Hematopoietic multipotent progenitor cell treated with erythropoietin and hydrocortisone succinate and interleukin-3 and kit ligand, for 8 days (in vitro differentiated cells): ENCODE results near the gene SMKR1.
A peak's percentile ranks its signal among the peaks of the same experiment; 100 is the strongest.
"Not testable (repeated sequence)": the region's sequence is repeated elsewhere in the genome, so short reads cannot be mapped to it uniquely, and the experiment has no call there.

Experiments used
- DNase-seq: peaks from one replicate; pipeline ENCODE4 v3.0.0-alpha.2; 2015

SMKR1 gene

DNA sequence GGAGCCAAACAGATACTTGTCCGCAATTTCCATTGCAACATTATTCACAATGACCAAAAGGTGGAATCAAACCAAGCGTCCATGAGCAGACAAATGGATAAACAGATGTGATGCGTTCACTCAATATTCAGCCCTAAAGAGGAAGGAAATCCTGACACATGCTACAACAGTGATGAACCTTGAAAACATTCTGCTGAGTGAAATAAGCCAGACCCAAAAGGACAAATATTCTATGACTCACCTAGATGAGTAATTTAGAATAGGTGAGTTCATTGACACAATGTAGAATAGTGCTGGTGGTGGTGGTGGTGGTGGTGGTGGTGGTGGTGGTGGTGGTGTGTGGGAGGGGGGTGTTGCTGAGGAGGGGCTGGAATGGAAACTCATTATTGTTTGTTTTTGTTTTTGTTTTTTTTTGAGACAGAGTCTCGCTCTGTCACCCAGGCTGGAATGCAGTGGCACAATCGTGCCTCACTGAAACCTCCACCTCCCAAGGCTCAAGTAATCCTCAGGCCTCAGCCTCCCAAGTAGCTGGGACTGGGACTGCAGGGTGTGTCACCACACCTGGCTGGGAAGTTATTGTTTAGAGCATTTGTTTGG lies 28.6 kb downstream of the SMKR1 start:
- no peak for DNase-seq

DNA sequence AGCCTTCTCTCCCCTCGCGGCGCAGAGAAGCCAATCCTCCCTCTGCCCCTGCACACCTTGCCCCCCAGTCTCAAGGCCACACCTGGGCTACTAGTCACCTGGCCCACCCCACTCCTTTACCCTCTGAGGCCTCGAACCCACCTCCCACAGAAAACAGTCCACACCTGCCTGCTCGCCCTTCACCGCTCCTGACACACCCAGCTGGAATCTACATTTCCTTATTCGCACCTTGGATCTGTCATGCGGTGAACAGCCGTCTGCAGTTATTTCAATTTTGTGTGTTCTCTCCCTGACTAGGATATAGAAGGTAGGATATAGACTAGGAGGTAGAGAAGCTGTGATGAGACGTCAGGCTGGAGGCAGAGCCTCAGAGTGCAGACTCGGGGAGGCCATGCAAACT lies 29.4 kb downstream of the SMKR1 start:
- no peak for DNase-seq

DNA sequence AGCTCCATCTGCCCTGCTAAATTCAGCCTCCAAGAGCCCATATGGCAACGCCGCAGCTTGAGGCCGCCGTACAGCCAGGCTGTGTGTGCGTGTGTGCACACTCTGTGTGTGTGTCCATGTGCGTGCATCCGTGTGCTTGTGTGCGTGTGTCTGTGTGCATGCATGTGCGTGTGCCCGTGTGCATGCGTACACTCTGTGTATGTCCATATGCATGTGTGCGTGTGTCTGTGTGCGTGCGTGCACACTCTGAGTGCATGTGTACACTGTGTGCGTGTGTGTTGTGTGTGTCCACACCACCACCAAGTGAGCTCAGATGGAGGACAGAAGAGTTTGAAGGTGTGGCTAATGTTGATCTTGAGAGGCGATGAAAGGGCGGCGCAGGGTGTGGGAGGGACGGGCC lies 30.0 kb downstream of the SMKR1 start:
- no peak for DNase-seq

DNA sequence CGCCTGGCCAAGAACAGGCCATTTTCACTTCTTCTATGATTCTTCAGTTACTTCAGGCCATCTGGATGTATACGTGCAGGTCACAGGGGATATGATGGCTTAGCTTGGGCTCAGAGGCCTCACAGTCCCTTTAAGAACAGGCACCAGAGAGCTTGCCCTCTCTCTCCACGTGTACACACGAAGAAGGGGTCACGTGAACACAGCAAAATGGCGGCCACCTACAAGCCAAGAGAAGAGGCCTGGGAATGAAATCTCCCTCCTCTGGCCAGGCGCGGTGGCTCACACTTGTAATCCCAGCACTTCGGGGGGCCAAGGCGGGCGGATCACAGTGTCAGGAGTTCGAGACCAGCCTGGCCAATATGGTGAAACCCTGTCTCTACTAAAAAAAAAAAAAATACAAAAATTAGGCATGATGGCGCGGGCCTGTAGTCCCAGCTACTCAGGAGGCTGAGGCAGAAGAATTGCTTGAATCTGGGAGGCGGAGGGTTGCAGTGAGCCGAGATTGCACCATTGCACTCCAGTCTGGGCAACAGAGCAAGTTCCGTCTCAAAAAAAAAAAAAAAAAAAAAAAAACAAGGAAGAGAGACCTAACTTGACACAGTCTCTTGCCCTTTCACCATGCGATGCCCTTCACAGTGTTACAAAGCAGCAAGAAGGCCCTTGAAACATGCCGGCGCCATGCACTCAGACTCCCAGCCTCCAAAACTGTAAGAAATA lies 32.4 kb downstream of the SMKR1 start:
- DNase-seq, result not testable (repeated sequence)

DNA sequence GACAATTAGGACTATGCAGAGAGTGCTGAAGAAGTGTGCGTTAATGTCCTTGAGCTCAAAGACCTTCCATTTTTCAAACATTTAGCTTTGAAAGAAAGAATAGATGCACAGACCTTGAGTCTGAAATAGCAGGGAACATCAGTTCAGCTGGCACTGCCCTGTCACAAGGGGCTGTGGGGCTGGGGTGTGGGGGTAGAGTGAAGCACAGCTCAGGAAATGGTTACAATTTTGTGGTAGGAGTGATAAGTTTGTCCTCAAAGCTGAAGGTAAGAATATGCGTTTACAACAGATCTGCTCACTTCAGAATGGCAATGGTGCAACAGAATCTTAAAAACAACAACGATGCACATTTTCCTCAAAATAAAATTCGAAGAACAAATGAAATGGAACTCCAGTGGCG lies 33.6 kb downstream of the SMKR1 start:
- DNase-seq, result no peak

DNA sequence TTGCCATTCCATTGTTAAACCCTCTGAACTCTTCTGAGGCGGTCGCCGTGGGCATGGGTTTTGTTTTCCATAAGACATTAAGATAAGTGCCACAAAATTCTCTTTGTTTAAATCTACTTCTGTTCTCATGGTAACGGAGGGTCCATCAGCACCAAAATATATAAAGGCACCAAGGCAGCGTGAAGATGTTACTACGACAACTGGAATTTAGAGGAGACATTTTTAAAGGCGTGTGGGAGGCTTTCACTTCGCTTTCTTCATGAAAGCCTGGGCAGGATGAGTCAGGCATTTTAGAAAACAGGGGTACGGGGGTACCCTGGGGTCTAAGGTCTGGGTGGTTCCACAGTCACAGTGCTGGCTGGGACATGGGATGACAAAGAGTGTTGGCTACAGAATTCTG lies 34.0 kb downstream of the SMKR1 start:
- DNase-seq, result no peak

DNA sequence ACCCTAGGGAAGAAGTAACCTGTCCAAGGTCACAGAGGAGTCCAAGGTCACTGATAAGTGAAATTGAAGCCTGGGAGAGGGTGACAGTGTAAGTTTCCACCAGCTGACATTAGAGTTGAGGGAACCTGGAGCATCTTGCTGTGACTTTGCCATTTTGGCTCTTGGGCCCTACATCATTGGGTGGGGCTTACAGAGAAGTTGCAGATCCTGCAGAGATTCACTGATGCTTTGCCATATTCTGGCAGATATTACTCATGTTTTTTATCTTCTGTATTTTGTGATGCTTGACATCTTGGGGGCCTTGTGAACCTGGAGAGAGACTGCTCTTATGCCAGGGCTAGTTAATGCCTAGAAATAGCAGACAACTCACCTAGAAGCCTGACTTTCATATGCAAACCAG lies 36.5 kb downstream of the SMKR1 start:
- DNase-seq, result no peak

DNA sequence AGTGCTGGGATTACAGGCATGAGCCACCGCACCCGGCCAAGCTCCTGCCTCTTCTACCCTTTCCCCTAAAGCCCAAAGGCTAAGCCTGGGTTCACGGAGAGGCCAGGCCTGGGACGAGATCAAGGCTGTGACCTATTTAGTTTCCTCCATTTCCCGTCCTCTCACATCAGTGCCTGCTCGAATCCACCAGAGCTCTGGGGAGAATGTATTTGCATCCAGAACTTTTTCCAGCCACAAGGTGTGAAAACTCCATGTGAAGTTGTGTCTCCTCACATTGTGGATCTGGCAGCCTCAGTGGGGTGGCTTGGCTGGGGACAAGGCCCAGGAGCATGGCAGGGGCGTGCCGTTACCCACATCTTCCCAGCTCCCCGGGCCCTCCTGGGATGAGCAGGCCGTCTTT lies 38.0 kb downstream of the SMKR1 start:
- no peak for DNase-seq

DNA sequence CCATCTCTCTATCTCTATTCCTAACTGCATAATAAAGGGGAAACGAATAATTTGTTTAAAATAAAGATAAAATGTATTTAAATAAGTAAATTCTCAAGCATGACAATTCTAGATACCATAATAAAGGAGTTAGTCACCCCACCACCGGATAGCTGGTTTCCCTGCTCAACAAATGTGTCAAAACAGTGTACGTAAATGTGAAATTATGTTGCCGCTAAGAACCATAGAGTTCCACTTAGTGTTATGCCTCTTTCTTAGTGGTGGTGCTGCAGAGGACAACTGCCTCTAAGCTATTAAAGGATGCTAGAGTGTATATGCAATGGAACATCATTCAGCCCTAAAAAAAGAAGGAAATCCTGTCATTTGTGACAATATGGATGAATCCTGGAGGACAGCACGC lies 42.4 kb downstream of the SMKR1 start:
- no peak for DNase-seq

DNA sequence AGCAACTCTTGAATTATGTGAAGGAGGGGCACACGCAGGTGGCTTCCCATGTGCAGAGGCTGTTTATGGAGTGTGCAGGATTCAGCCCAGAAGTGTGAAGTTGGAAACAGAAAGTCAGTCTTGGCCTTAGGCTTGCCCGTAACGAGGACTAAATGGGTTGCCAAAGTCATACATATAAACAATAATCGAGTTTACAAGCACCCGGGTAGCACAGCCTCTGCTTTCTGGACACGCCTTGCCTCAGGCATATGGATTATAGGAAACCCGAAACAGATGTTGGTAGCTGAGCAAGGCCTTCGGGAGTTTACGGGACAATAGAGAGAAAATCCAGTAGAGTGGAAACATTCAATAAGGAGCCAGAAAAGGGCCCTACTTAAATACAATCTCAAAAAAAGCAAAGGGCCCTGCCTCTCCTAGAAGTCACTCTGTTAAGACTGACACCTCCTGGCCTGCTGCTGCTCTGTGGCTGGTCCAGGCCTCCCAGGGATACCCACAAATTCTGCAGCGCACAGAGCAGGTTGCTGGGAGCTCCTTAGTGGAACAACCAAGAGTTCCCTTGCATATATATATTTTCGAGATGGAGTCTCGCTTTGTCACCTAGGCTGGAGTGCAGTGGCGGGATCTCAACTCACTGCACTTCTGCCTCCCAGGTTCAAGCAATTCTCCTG lies 48.5 kb downstream of the SMKR1 start:
- no peak for DNase-seq

DNA sequence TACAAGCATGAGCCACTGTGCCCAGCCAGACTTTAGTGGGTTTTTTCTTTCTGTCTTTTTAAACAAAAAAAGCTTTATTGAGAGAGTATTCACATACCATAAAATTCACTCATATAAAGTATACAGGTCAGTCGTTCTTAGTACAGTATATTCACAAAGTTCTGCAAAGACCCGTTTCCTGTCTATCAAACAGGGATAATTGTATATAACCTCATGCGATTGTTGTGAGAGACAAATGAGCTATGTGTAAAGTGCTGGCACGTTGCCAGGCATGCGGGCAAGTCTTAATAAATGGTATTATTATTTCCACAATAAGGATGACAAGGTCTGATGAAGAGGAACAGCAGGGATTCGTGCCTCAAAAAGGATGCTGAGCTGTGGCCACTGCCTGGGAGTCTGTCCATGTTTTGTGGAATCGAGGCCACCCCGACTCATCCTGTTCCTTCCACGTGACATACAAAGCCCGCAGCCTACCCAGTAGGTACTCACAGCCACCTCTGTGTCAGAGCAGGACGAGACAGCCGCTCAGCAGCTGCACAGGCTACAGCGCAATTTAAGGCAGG lies 51.6 kb downstream of the SMKR1 start:
- peak; percentile 13 for DNase-seq

DNA sequence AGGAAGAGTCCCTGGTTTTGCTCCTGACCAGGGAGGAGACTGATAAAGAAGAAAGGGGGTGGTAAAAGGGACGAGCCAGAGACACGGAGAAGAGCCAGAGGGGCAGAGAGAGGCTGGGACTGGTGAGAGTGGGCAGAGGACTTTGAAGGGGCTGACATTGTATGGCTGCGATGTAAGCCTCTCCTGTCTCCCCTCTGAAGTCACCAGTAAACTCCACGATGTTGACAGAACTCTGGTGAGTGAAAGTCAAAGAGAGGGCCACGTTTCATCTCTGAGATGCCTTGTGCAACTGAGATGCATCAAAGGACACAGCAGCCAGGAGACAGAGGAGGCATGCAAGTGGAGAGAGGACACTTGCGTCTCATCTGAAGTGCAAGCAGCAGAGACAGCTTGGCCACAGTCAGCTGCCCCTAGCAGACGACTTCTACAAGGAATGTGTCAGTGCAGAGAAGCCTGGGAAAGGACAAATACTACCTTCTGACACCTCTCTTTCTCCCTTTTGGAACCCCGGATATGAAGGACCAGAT lies 54.3 kb downstream of the SMKR1 start:
- DNase-seq, result no peak

DNA sequence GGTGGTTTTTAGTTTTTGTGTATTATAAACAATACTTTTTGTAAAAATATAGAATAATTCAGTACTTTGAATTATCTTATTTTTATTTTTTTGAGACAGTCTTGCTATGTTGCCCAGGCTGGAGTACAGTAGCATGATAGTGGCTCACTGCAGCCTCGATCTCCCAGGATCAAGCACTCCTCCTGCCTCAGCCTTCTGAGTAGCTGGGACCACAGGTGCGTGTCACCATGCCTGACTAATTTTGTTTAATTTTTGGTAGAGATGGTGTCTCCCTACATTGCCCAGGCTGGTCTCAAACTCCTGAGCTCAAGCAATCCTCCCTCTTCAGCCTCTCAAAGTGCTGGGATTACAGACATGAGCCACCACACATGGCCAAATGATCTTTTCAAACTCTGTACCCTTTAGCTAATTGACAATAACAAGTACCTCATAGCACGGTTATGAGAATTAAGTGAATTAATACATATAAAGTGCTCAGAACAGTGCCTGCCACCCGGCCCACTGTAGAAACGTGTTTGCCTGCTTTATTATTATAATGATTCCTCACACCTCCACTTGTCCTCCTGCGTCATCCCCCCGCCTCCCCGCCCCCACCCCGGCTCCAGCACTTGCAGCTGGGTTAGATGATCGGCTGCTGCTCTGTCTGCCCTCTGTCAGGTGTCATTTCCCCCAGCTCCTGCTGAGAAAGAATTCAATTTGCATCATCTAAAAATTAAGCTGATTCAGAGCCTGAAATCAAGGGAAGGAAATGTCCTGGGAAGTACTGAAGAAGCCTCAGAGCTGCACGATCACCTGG lies 55.6 kb downstream of the SMKR1 start:
- DNase-seq, result no peak

DNA sequence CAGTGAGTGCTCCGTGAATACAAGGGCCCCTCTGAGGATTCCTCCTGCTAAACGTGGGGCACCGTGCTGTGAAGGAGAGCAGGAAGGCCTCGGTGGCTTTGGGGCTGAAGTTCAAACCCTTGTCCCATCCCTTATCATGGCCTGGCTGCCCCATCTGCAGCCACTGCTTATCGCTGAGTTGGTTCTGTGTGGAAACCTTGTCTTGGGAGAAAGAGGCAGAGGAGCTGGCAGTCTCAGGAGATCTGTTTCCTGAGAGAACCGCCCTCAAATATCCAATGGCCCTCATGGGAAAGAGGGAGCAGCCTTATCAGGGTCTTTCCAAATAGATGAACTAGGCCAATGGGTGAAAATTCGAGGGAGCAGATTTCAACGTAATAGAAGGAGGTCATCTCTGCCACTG lies 57.2 kb downstream of the SMKR1 start:
- DNase-seq, result peak; percentile 42

DNA sequence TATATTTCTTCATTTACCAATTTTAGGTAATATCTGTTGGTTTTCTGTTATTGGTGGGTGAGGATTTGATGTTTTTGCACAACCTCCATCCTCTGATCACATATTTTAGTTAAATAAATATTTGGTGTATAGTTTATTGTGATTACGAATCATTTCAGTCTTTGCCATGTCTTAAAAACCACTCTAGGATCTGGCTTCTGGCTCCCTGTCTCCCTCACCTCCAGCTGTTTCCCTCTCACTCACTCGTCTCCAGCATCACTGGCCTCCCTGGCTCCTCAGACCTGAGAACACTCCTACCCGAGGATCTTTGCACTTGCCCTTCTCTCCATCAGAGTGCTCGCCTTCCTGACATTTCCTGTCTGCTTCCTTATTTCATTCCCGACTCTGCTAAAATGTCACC lies 58.5 kb downstream of the SMKR1 start:
- no peak for DNase-seq

DNA sequence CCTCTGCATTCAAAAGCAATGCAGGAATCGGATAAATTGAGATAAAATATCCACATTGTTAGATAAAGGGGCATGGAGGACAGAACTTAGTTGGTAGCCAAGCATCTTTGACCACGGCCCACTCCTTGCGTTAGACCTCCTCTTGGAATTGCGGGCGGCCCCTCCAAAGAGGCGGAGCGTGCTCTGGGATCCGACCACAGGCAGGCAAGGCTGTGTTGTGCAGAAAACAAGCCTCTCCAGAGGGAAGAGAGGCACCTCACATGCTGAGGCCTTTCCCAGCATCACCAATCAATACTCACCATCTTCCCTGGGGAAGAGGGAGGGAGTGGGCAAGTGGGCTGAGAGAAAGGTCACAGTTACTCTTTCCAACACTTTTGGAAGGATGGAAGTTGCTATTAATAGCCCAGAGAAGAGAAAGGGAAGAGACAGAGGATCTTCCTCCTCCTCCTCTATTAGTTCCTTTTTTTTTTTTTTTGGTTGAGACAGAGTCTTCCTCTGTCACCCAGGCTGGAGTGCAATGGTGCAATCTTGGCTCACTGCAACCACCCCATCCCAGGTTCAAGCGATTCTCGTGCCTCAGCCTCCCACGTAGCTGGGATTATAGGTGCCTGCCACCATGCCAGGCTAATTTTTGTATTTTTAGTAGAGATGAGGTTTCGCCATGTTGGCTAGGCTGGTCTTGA lies 59.5 kb downstream of the SMKR1 start:
- DNase-seq, result no peak
